H9 (cell line): ENCODE results near the gene PITRM1. TPM values are rescaled to one million over a fixed set of nuclear protein-coding genes. Genes with fewer than 3 reads are reported as not detected.

Experiments used
- DNase-seq: peaks from one replicate; pipeline ENCODE4 v3.0.0-alpha.2; 2017
- H2AFZ ChIP-seq: one replicate; pipeline ENCODE4 v1.6.1; 2013; ENCODE audit warnings: mild to moderate bottlenecking, low read length, control low read depth, moderate library complexity
- H2AK5ac ChIP-seq: 2 replicates; pipeline ENCODE4 v1.6.1; 2013; ENCODE audit warnings: low read length, control low read depth, mixed read lengths; ENCODE audit not compliant: insufficient read length
- H2BK120ac ChIP-seq: one replicate; pipeline ENCODE4 v1.6.1; 2013; ENCODE audit warnings: low read depth, mild to moderate bottlenecking, low read length, control low read depth, inconsistent platforms; ENCODE audit not compliant: poor library complexity, severe bottlenecking
- H2BK12ac ChIP-seq: 2 replicates; pipeline ENCODE4 v1.6.1; 2013; ENCODE audit warnings: low read length, control low read depth, mixed read lengths, low read depth; ENCODE audit not compliant: insufficient read length
- H2BK15ac ChIP-seq: 2 replicates; pipeline ENCODE4 v1.6.1; 2013; ENCODE audit warnings: low read depth, low read length, control low read depth
- H2BK20ac ChIP-seq: one replicate; pipeline ENCODE4 v1.6.1; 2013; ENCODE audit warnings: low read depth, mild to moderate bottlenecking, low read length, control low read depth, inconsistent platforms; ENCODE audit not compliant: poor library complexity, severe bottlenecking
- H2BK5ac ChIP-seq: 2 replicates; pipeline ENCODE4 v1.6.1; 2013; ENCODE audit warnings: low read length, control low read depth, mixed read lengths; ENCODE audit not compliant: insufficient read length
- H3K14ac ChIP-seq: 2 replicates; pipeline ENCODE4 v1.6.1; 2013; ENCODE audit warnings: low read length, control low read depth; ENCODE audit not compliant: insufficient read depth
- H3K18ac ChIP-seq: 2 replicates; pipeline ENCODE4 v1.6.1; 2013; ENCODE audit warnings: low read depth, mild to moderate bottlenecking, mixed read lengths, low read length, control low read depth; ENCODE audit not compliant: insufficient read length
- H3K23ac ChIP-seq: 2 replicates; pipeline ENCODE4 v1.6.1; 2013; ENCODE audit warnings: low read length, control low read depth, mixed read lengths, low read depth; ENCODE audit not compliant: insufficient read length
- H3K23me2 ChIP-seq: 2 replicates; pipeline ENCODE4 v1.6.1; 2013; ENCODE audit warnings: low read depth, mild to moderate bottlenecking, mixed read lengths, low read length, control low read depth; ENCODE audit not compliant: insufficient read length, poor library complexity, severe bottlenecking
- H3K27ac ChIP-seq: 2 replicates; pipeline ENCODE4 v1.5.1; 2013; ENCODE audit warnings: low read length, control low read depth, mixed read lengths, low read depth; ENCODE audit not compliant: insufficient read length
- H3K27me3 ChIP-seq: 2 replicates; pipeline ENCODE4 v1.6.1; 2013; ENCODE audit warnings: low read length, control low read depth, inconsistent platforms; ENCODE audit not compliant: insufficient read depth
- H3K4ac ChIP-seq: 2 replicates; pipeline ENCODE4 v1.6.1; 2013; ENCODE audit warnings: low read depth, mild to moderate bottlenecking, control low read depth, inconsistent platforms, low read length, moderate library complexity
- H3K4me1 ChIP-seq: 2 replicates; pipeline ENCODE4 v1.6.1; 2013; ENCODE audit warnings: low read length, control low read depth, inconsistent platforms; ENCODE audit not compliant: insufficient read depth
- H3K4me2 ChIP-seq: 2 replicates; pipeline ENCODE4 v1.6.1; 2013; ENCODE audit warnings: low read length, control low read depth, mixed read lengths; ENCODE audit not compliant: insufficient read length, insufficient read depth
- H3K56ac ChIP-seq: 2 replicates; pipeline ENCODE4 v1.6.1; 2013; ENCODE audit warnings: low read depth, mild to moderate bottlenecking, mixed read lengths, low read length, control low read depth; ENCODE audit not compliant: insufficient read length
- H3K79me1 ChIP-seq: 2 replicates; pipeline ENCODE4 v1.6.1; 2013; ENCODE audit warnings: low read depth, mild to moderate bottlenecking, moderate library complexity, low read length, control low read depth, inconsistent platforms; ENCODE audit not compliant: insufficient read depth, poor library complexity, severe bottlenecking
- H3K79me2 ChIP-seq: 2 replicates; pipeline ENCODE4 v1.6.1; 2013; ENCODE audit warnings: low read length, control low read depth, inconsistent platforms; ENCODE audit not compliant: insufficient read depth
- H3K9ac ChIP-seq: 2 replicates; pipeline ENCODE4 v1.6.1; 2013; ENCODE audit warnings: low read length, control low read depth, mixed read lengths; ENCODE audit not compliant: insufficient read length; ENCODE audit errors: extremely low read depth
- H3K9me3 ChIP-seq: one replicate; pipeline ENCODE4 v1.6.1; 2013; ENCODE audit warnings: low read depth, low read length, inconsistent platforms; ENCODE audit not compliant: control insufficient read depth
- H3T11ph ChIP-seq: one replicate; pipeline ENCODE4 v1.6.1; 2013; ENCODE audit warnings: mild to moderate bottlenecking, low read length, control low read depth, inconsistent platforms
- H4K20me1 ChIP-seq: one replicate; pipeline ENCODE4 v1.6.1; 2013; ENCODE audit not compliant: control insufficient read depth, insufficient read length, insufficient read depth
- H4K5ac ChIP-seq: 2 replicates; pipeline ENCODE4 v1.6.1; 2013; ENCODE audit warnings: low read depth, mild to moderate bottlenecking, mixed read lengths, low read length, control low read depth; ENCODE audit not compliant: insufficient read length
- H4K8ac ChIP-seq: replicated peaks from 2 replicates; pipeline ENCODE4 v1.6.1; 2013; ENCODE audit warnings: low read length, control low read depth, mixed read lengths, low read depth; ENCODE audit not compliant: insufficient read length
- H4K91ac ChIP-seq: 2 replicates; pipeline ENCODE4 v1.6.1; 2013; ENCODE audit warnings: low read depth, mild to moderate bottlenecking, moderate library complexity, mixed read lengths, low read length, control low read depth; ENCODE audit not compliant: insufficient read length
- H3K27ac Mint-ChIP-seq, 3 experiments: 2 replicates in 2 of 3; 3 replicates in 1 of 3; pipeline ENCODE4 v1.8.0; 2020 to 2021; ENCODE audit warnings: mixed read lengths in 3 of 3, mild to moderate bottlenecking in 1 of 3, moderate library complexity in 1 of 3
- H3K27me3 Mint-ChIP-seq: 2 replicates; pipeline ENCODE4 v1.8.0; 2021; ENCODE audit warnings: low read depth, mild to moderate bottlenecking, moderate library complexity, mixed read lengths
- H3K36me3 Mint-ChIP-seq, 3 experiments: 2 replicates in 2 of 3; 3 replicates in 1 of 3; pipeline ENCODE4 v1.8.0; 2020 to 2021; ENCODE audit warnings: low read depth in 3 of 3, mixed read lengths in 3 of 3; ENCODE audit not compliant: insufficient read depth in 1 of 3
- H3K4me1 Mint-ChIP-seq, 2 experiments: 2 replicates each; pipeline ENCODE4 v1.8.0; 2020; ENCODE audit warnings: mixed read lengths in 2 of 2
- H3K4me3 Mint-ChIP-seq, 2 experiments: 2 replicates in 1 of 2; 3 replicates in 1 of 2; pipeline ENCODE4 v1.8.0; 2020 to 2021; ENCODE audit warnings: mild to moderate bottlenecking in 2 of 2, mixed read lengths in 2 of 2, moderate library complexity in 1 of 2
- H3K9me3 Mint-ChIP-seq, 2 experiments: 2 replicates in 1 of 2; 3 replicates in 1 of 2; pipeline ENCODE4 v1.8.0; 2020; ENCODE audit warnings: mild to moderate bottlenecking in 2 of 2, mixed read lengths in 2 of 2, moderate library complexity in 1 of 2
- CTCF ChIP-seq: fragments of 200-600 bp; sonication (generic); conservative IDR thresholded peaks from 3 replicates; pipeline ENCODE4 v1.8.0; 2021; ENCODE audit warnings: antibody characterized with exemption, mild to moderate bottlenecking
- WGBS: extraction: QIAGEN DNeasy Blood & Tissue Kit; methylation state at CpG from one replicate; pipeline ENCODE4 v1.1.7; 2013; ENCODE audit warnings: missing lambda C conversion rate, low lambda C conversion rate, mixed read lengths; ENCODE audit not compliant: insufficient read length; ENCODE audit errors: extremely low coverage; 5-methylcytosine and 5-hydroxymethylcytosine counted together
- total RNA-seq: library from RNA; stranded (reverse); gene quantifications from 2 replicates; pipeline ENCODE4 v1.2.1, GENCODE V29; 2021

PITRM1 gene
- total RNA-seq, 1 experiment from 2014 or later, result 27.8 TPM

DNA sequence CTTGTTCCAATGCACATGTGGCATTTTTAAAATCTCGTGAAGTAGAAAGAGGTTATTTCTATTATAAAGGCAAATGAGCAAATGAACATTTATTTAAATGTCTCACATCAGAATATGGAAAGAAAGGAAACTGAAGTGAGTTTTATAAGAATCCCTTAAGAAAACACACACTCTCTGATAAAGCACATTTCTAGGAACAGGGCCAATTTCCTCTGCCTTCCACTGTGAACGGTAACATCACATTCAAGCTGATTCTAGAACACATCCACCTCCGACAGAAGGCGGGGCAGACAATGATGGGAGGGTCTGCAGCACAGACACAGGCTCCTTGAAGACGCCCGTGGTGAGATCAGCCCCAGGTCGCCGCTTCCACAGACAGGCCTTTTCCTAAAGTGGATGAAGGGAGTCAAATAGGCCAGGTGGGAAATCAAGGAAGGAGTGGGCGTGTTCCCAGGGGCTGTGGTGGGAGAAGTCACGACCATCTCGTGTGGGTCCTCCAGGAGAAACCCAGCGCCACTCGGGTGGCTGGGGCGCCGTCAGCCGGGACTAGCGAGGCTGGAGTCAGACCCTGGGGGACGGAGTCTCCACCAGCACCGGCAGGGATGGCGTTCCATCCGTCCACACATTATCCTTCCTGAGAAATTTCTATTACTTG is 31.1 kb downstream of the PITRM1 start:
- Mint-ChIP-seq H3K4me3 (no peak overlapping the region), H3K27me3 (no peaks in the 10 kb centered on the region), H3K27ac (peak overlapping the region in 1 of 3 experiments; percentile 39; a peak in 4 of 7 replicates), H3K9me3 (no peaks in the 10 kb centered on the region), H3K4me1 (no peaks in the 10 kb centered on the region), H3K36me3 (peaks cover 14 to 87% (median 82%) of the 10 kb centered on the region in 3 experiments; a peak in 6 of 7 replicates)
- no peaks in the 10 kb centered on the region for H4K20me1 ChIP-seq
- H3K23ac ChIP-seq, result no peak overlapping the region
- H2BK5ac ChIP-seq, result no peak overlapping the region
- no peak overlapping the region for H2BK12ac ChIP-seq
- no peak overlapping the region for H3K9ac ChIP-seq
- no peak overlapping the region for H3T11ph ChIP-seq
- no peak overlapping the region for H3K4ac ChIP-seq
- no peak overlapping the region for H4K91ac ChIP-seq
- no peaks in the 10 kb centered on the region for H3K9me3 ChIP-seq
- H2AK5ac ChIP-seq, result no peak overlapping the region
- no peak overlapping the region for H2BK120ac ChIP-seq
- no peaks in the 10 kb centered on the region for H3K4me1 ChIP-seq
- no peak overlapping the region for H2BK20ac ChIP-seq
- no peak for TF ChIP-seq CTCF
- H2BK15ac ChIP-seq, result no peak overlapping the region
- H3K18ac ChIP-seq, result no peak overlapping the region
- no peaks in the 10 kb centered on the region for H3K23me2 ChIP-seq
- no peak overlapping the region for H2AFZ ChIP-seq
- H3K27me3 ChIP-seq, result no peaks in the 10 kb centered on the region
- H3K79me1 ChIP-seq, result no peaks in the 10 kb centered on the region
- no peak overlapping the region for H3K56ac ChIP-seq
- H3K4me2 ChIP-seq, result no peak overlapping the region
- H4K8ac ChIP-seq, result no peak overlapping the region
- no peak overlapping the region for H4K5ac ChIP-seq
- H3K14ac ChIP-seq, result no peak overlapping the region
- H3K27ac ChIP-seq, result no peak overlapping the region
- H3K79me2 ChIP-seq, result no peaks in the 10 kb centered on the region
- WGBS, result no CpG with 5 or more reads among the region's 21 CpGs
- no peak for DNase-seq
